BLaER1 (cell line): ENCODE measurements around the gene CTU1.

Experiments used
- H3K27ac ChIP-seq: shearing (Covaris generic); formaldehyde crosslinking; 2 replicates; pipeline ENCODE4 v1.8.1; 2022
- H3K27me3 ChIP-seq: shearing (Covaris generic); formaldehyde crosslinking; 2 replicates; pipeline ENCODE4 v1.8.1; 2022
- H3K36me3 ChIP-seq: shearing (Covaris generic); formaldehyde crosslinking; 2 replicates; pipeline ENCODE4 v1.8.1; 2022
- H3K4me1 ChIP-seq: shearing (Covaris generic); formaldehyde crosslinking; 2 replicates; pipeline ENCODE4 v1.8.1; 2022
- H3K4me2 ChIP-seq: shearing (Covaris generic); formaldehyde crosslinking; 2 replicates; pipeline ENCODE4 v1.8.1; 2022
- H3K4me3 ChIP-seq: shearing (Covaris generic); formaldehyde crosslinking; 2 replicates; pipeline ENCODE4 v1.8.1; 2022
- H3K9ac ChIP-seq: shearing (Covaris generic); formaldehyde crosslinking; 2 replicates; pipeline ENCODE4 v1.8.1; 2022
- H3K9me3 ChIP-seq: shearing (Covaris generic); formaldehyde crosslinking; 2 replicates; pipeline ENCODE4 v1.8.1; 2022
- H4K20me1 ChIP-seq: shearing (Covaris generic); formaldehyde crosslinking; 2 replicates; pipeline ENCODE4 v1.8.1; 2022
- Cebpa-rat ChIP-seq: shearing (Covaris generic); IDR thresholded peaks from 2 replicates; pipeline ENCODE4 v1.8.1; 2022

The CTU1 gene

DNA sequence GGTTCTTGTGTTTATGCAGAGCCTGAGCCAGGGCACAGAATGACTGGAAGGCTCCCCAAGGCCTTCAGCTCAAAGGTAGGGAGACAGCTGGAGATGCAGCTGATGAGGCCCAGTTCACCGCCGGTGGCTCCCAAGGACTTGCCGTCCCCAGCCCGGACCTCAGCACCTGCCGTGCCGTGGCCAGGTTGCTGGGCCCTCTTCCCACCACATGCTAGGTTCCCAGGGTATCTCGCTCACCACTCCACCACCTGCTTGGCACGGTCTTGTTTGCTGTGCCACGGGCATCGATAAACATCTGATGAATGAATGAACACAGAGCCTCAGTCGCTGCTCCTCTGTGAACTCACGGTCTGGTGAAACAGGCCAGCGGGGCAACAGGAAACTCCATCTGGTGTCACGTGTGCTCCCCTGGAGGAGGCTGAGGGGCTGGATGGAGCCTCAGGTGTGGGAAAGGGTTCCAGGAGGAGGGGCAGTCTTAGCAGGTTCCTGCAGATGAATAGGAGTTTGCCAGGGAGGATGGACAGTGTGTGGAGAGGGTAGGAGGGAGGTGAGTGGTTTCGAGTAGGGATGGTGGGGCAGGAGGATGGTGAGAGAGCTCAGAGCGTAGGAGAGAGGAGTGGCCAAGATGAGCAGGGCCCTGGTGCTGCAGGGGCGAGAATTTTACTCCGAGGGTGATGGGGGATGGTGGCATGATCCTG lies 21.9 kb downstream of the CTU1 start:
- no peak for TF ChIP-seq Cebpa-rat
- no peaks in the 10 kb centered on the region for H3K27me3 ChIP-seq
- H4K20me1 ChIP-seq, result peaks cover 13% of the 10 kb centered on the region; the same call in 1 of the 2 replicates
- H3K36me3 ChIP-seq, result peaks cover 26% of the 10 kb centered on the region
- no peaks in the 10 kb centered on the region for H3K9me3 ChIP-seq
- no peak overlapping the region for H3K27ac ChIP-seq
- no peak overlapping the region for H3K9ac ChIP-seq
- peaks cover 11% of the 10 kb centered on the region for H3K4me1 ChIP-seq
- H3K4me2 ChIP-seq, result peak overlapping the region; percentile 24; the same call in 1 of the 2 replicates
- no peak overlapping the region for H3K4me3 ChIP-seq

DNA sequence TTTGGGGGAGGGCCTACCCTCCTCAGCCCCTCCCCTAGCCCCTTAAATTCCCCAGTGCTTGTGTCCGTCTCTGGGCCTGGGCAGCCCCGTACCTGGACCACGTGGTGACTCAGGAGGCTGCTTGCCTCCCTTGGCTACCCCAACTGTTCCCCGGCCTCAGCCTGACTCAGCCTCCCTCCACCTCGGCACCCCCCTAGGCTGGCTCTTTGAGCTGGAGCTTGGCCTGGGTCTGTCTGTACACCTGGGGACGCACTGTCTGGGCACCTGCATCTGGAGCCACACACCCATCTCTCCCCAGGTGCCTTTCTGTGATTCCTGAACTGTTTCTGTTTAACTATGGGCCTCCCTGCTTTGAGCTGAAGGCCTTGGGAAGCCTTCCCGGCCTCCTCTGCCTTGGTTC lies 23.7 kb downstream of the CTU1 start:
- no peak for TF ChIP-seq Cebpa-rat

DNA sequence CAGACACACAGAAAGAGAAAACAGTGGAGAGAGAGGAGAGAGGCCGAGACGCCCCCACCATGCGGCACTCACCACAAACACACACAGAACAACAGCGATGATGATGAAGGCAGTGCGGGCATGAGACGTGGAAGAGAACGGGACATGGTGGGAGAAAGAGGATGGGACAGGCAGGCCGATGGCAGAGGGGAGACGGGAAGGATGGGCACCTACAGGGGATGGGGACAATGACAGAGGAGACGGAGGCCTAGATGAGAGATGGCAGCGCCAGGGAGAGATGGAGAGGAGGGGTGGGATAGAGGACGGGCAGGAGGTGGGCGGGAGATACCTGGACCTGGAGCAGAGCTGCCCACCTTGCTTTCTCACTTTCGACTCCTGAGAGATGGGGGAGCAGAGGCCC lies 24.4 kb downstream of the CTU1 start:
- no peak overlapping the region for H3K9ac ChIP-seq

More for the DNA sequence above, 23.7 kb downstream of the CTU1 start:
- H3K27me3 ChIP-seq, result no peaks in the 10 kb centered on the region
- peaks cover 21% of the 10 kb centered on the region for H3K36me3 ChIP-seq
- peaks cover 11% of the 10 kb centered on the region for H3K4me1 ChIP-seq
- H3K4me3 ChIP-seq, result no peak overlapping the region
- no peak overlapping the region for H3K4me2 ChIP-seq
- H3K9me3 ChIP-seq, result no peaks in the 10 kb centered on the region
- no peak overlapping the region for H3K9ac ChIP-seq
- H3K27ac ChIP-seq, result no peak overlapping the region
- H4K20me1 ChIP-seq, result peaks cover 13% of the 10 kb centered on the region; the same call in 1 of the 2 replicates

DNA sequence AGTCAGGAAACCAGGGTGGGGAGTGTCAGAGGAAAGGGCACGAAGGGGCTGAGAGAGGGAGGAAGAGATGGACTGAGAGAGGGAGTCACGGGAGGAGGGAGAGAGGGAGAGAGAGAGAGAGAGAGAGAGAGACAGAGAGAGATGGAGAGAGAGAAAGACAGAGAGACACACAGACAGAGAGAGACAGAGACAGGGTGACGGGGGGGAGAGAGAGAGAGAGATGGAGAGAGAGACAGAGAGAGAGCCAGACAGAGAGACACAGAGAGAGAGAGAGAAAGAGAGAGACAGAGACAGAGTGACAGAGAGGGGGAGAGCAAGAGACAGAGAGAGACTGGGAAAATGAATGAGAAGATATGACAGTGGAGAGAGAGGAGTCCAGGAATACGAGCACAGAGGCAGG lies 25.0 kb downstream of the CTU1 start:
- Histone ChIP-seq H3K9ac (no peak overlapping the region), H3K4me3 (no peak overlapping the region), H3K27ac (no peak overlapping the region), H3K4me2 (no peak overlapping the region), H3K4me1 (peaks cover 11% of the 10 kb centered on the region), H3K9me3 (no peaks in the 10 kb centered on the region), H3K36me3 (peaks cover 27% of the 10 kb centered on the region), H4K20me1 (peaks cover 13% of the 10 kb centered on the region; the same call in 1 of the 2 replicates), H3K27me3 (no peaks in the 10 kb centered on the region)
- TF ChIP-seq Cebpa-rat, result no peak

More for the DNA sequence above, 24.4 kb downstream of the CTU1 start:
- no peak overlapping the region for H3K4me3 ChIP-seq
- H3K27ac ChIP-seq, result no peak overlapping the region
- H4K20me1 ChIP-seq, result peaks cover 13% of the 10 kb centered on the region; the same call in 1 of the 2 replicates
- peaks cover 11% of the 10 kb centered on the region for H3K4me1 ChIP-seq
- no peak for TF ChIP-seq Cebpa-rat
- no peaks in the 10 kb centered on the region for H3K9me3 ChIP-seq
- H3K4me2 ChIP-seq, result no peak overlapping the region
- H3K27me3 ChIP-seq, result no peaks in the 10 kb centered on the region
- H3K36me3 ChIP-seq, result peaks cover 22% of the 10 kb centered on the region

DNA sequence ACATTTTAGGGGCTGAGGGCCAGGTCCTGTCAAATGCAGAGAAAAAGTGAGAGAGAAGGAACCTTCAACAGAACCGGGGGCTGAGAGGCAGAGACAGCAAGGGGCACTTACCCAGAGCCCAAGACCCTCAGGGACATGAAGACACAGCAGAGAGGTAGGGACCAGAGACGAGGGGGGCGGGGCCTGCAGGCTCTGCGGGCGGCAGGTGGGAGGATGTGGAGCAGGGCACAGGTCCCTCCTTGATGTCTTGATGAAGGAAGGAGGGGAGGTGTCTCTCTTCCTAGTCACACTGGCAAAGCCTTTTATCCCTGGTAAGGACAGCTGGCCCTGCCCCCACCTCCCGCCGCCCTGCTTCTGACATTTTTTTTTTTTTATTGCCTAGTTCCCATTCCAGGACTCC lies 25.6 kb downstream of the CTU1 start, which contains the start of gene KLK14:
Gene KLK14 (minus strand): TSS at position 277 of the 400 bp plus-strand sequence. CDS start 273 bp downstream, at position 4.
- no peak within 1 kb of the TSS for H3K4me3 ChIP-seq
- H4K20me1 ChIP-seq, result peaks cover 13% of the 10 kb centered on the region; the same call in 1 of the 2 replicates
- H3K36me3 ChIP-seq, result peaks cover 32% of the 10 kb centered on the region; the same call in 1 of the 2 replicates
- no peaks in the 10 kb centered on the region for H3K9me3 ChIP-seq
- H3K9ac ChIP-seq, result no peak within 1 kb of the TSS
- H3K4me2 ChIP-seq, result no peak within 1 kb of the TSS
- H3K4me1 ChIP-seq, result peaks cover 11% of the 10 kb centered on the region
- no peak within 1 kb of the TSS for H3K27ac ChIP-seq
- TF ChIP-seq Cebpa-rat, result no peak
- no peaks in the 10 kb centered on the region for H3K27me3 ChIP-seq

DNA sequence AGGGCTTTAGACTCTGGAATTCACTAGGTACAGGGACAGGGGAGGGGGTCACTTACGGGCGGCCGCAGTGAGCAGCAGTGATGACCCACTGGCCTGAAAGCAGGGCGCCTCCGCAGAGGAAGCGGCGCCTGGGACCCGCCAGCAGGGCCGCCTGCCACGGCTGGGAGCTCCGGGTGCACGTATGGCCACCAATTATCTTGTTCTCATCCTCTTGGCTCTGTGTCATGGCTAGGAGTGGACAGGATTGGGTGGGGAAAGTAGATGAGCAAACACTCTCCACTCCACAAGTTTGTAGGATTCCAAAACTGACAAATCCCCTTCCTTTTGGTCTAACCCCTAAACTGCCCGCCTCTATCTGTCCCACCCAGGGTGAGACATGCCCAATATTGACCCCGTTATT lies 26.7 kb downstream of the CTU1 start:
- Histone ChIP-seq H3K9ac (no peak overlapping the region), H3K27me3 (no peaks in the 10 kb centered on the region), H3K4me1 (peaks cover 5% of the 10 kb centered on the region), H3K4me2 (no peak overlapping the region), H3K4me3 (no peak overlapping the region), H3K36me3 (peaks cover 37% of the 10 kb centered on the region; the same call in 1 of the 2 replicates), H3K9me3 (no peaks in the 10 kb centered on the region), H4K20me1 (peaks cover 5% of the 10 kb centered on the region; the same call in 1 of the 2 replicates), H3K27ac (no peak overlapping the region)
- TF ChIP-seq Cebpa-rat, result no peak

DNA sequence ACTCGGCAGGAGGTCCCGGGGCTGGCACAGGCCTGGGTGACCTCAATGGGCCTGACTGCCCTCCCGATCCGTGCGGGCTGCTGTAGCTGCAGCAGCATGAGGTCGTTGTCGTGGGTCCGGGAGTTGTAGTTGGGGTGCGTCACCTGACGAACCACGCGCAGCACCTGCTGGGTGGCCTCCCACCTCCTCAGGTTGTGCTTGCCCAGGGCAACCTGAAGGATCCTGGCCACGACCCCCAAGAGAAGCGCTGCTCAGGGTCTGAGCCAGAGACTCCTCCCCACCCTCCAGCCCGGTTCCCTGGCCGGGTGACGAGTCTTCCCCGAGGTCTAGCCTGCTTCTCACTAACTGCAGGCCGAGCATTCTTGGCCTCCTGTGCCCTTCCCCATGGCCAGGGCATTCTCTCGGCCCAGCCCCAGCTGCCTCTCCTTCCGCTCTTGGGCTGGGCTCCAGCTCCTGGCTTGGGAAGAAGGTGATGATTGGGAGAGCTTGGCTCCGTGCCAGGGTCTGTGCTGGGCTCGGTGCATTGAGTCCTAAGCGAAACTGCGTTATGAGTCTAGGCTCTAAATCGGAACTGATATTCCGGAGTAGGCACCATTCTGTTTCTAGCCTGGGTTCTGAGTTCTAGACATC lies 28.6 kb downstream of the CTU1 start:
- no peaks in the 10 kb centered on the region for H3K27me3 ChIP-seq

DNA sequence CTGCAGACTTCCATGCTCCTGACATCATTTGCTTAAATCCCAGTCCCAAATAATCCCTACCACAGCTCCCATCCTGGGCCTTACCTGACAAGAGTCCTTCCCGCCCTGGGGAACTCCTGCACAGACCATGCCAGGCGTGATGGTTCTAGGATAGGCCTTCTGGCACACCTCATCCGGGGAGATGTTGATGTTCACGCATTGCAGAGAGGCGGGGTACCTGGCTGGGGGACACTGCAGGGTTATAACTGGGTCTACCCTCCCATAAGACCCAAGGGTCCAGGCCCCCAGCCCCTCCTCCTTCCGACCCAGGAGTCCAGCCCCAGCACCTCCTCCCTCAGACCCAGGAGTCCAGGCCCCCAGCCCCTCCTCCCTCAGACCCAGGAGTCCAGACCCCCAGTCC lies 29.5 kb downstream of the CTU1 start:
- H3K27me3 ChIP-seq, result no peaks in the 10 kb centered on the region
- H3K27ac ChIP-seq, result no peak overlapping the region
- no peak overlapping the region for H3K4me3 ChIP-seq
- peaks cover 42% of the 10 kb centered on the region; the same call in 1 of the 2 replicates for H3K36me3 ChIP-seq
- no peak overlapping the region for H3K4me2 ChIP-seq
- no peak for TF ChIP-seq Cebpa-rat
- H3K4me1 ChIP-seq, result no peaks in the 10 kb centered on the region
- peaks cover 9% of the 10 kb centered on the region for H3K9me3 ChIP-seq
- no peaks in the 10 kb centered on the region for H4K20me1 ChIP-seq
- no peak overlapping the region for H3K9ac ChIP-seq

More for the DNA sequence above, 28.6 kb downstream of the CTU1 start:
- TF ChIP-seq Cebpa-rat, result no peak
- Histone ChIP-seq H3K4me2 (no peak overlapping the region), H3K4me1 (no peaks in the 10 kb centered on the region), H3K36me3 (peaks cover 42% of the 10 kb centered on the region; the same call in 1 of the 2 replicates), H4K20me1 (no peaks in the 10 kb centered on the region), H3K9ac (no peak overlapping the region), H3K9me3 (peaks cover under 1% of the 10 kb centered on the region; the same call in 1 of the 2 replicates), H3K27ac (no peak overlapping the region), H3K4me3 (no peak overlapping the region)

DNA sequence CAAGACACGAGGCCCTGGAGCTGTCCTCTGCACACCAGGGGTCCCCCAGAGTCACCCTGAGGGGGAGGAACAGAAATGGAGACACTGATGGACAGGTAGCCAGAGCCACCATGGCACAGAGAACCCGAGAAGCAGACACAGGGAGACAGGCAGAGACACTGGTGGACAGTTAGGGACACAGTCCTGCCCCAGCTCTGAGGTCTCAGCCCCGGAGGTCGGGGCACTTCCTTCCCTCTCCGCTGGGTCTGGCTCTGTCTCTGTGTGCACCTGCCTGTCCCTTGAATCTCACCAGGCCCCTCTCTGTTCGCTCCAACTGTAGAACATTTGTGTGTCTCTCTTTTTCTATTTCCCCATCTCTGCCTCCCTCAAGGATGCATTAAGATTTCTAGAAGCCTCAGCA lies 30.1 kb downstream of the CTU1 start:
- Histone ChIP-seq H3K4me2 (no peak overlapping the region), H3K4me3 (no peak overlapping the region), H3K4me1 (no peaks in the 10 kb centered on the region), H4K20me1 (no peaks in the 10 kb centered on the region), H3K9ac (no peak overlapping the region), H3K27ac (no peak overlapping the region), H3K9me3 (peaks cover 15% of the 10 kb centered on the region), H3K36me3 (peaks cover 42% of the 10 kb centered on the region; the same call in 1 of the 2 replicates), H3K27me3 (no peaks in the 10 kb centered on the region)
- no peak for TF ChIP-seq Cebpa-rat
